Globus pallidus (tissue), 1 donor: Measurements from ENCODE around the gene OTUD3.
"Not testable (repeated sequence)": the region's sequence is repeated elsewhere in the genome, so short reads cannot be mapped to it uniquely, and the experiment has no call there.

Source experiments
- DNase-seq: peaks from one replicate; pipeline ENCODE4 v3.0.0-alpha.2; 2015; ENCODE audit warnings: low spot score

The OTUD3 gene

GRCh38 chr1:19920132-19920710, 38.0 kb downstream of the OTUD3 start:
- DNase-seq: no peak

DNA sequence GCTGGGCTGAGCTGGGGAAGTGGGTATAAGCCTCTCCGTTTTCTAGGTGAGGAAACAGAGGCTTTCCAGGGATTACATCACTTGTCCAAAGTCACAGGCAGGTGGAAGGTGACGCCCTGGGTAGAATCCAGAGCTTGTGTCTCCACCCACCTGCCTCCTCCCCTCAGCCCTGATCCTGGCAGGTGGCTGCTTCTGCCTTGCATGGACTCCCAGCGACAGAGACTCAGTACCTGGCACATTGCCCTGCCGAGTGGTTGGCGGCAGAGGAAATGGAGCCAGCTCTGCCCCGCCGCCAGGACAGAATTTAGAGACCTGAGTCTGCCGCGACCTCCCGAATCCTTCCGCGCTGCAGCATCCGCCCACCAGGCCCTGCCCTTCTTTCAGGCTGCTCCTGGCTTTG, 39.1 kb downstream of the OTUD3 start:
- no peak for DNase-seq

DNA sequence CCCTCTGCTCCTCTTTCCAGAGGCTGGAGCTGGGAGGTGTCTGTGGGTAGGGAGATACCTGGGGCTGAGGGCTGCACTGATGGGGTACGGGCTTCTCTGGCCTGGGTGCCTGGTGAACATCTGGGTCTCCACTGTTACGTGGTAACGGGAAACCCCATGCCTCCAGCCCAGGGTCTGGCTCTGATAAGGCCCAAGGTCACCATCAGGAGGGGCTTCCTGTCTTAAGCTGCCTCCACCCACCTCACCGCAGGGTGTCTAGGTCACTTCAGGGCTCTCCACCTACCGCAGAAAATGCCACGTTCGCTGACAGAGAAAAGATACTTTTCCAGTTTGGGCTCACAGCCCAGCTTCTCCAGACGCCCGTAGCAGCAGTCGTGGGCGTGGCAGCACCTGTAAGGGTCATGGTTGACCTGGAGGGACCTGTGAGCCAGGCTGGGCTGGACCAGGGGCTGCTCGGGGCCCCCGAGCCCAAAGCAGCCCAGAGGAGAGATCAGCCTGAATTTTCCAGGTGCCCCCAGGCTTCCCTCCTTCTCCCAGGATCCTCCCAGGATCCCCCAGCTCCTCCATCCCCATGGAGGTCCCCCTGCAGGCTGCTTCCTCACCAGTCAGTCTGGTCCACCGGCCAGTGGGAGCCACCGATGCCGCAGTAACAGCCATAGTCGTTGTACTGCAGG, 40.0 kb downstream of the OTUD3 start:
- DNase-seq: no peak

DNA sequence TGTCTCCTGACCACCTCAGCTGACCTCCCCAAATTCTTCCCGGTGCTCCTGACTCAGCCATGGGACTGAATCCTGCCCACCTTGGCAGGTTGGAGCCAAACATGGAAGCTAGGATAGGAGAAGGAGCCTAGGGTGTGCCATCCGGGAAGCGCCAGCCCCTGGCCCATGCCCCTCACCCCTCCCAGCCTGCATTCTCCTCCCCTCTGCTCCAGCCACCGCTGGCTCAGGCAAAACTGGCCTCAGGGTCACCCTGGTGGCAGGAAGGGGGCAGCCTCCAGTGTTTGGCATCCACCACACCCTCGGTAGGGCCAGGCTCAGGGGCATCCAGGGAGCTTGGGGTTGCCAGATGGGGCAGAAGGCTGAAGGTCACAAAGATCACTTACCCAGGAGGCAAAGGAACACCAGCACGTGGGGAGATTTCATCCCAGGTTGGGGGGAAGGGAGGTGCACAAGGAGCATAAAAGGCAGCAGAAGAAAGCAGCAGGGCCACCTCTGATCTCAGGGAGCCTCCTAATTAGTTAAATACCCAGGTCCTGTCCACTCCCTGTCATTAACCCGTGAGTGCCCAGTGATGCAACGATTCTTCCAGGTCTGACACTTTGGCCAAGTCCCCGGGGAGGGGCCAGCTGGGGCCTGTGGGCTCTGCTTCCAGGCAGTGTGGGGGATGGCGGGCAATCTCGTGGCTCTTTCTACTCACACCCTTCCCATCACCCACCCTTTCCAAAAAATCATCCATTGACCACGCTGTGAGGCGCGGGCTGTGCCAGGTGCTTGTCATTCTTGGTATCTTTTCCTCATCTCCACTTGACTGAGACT, 41.1 kb downstream of the OTUD3 start, which contains the start of gene PLA2G2E:
PLA2G2E (minus strand) TSS at position 481 of the 816 bp plus-strand sequence; CDS start at position 423, 58 bp downstream.
- no peak for DNase-seq

DNA sequence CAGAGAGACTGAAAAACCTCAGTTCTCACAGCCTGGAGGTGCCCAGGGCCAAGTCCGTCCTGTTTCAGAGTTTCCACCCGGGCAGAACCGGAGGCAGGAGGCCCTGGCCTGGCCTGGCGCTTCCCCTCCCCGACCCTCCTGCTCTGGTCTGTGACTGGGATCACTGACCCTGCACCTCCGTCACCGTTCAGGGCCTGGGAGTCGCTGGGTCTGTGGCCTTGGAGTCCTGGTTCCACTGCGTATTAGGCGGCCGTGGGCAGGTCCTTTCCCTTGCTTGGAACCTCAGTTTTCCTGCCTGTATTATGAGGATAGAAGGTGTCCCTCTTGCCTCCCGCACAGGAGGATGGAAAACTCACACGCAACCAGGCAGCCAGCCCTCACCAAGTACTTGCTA, 41.8 kb downstream of the OTUD3 start:
- DNase-seq: no peak

- DNase-seq: no peak
Measured at GRCh38 chr1:19925342-19926070, 43.3 kb downstream of the OTUD3 start.

- no peak for DNase-seq
Measured at GRCh38 chr1:19926296-19927129, 44.3 kb downstream of the OTUD3 start.

GRCh38 chr1:19927130-19927421, 44.9 kb downstream of the OTUD3 start:
- not testable (repeated sequence) for DNase-seq

DNA sequence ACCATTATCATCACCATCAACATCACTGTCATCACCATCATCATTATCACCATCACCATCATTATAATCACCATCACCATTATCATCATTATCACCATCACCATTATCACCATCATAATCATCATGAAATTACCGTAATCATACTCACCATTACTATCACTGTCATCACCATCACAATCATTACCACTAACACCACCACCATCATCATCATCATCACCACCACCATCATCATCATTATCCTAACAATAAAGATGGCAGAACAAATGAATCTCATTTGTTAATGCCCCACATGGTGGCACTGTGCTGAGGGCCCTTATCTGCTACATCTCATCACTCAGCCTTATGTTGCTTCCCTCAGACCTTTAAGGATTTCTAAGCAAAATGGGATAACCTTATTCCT, 50.7 kb downstream of the OTUD3 start:
- DNase-seq: no peak

DNA sequence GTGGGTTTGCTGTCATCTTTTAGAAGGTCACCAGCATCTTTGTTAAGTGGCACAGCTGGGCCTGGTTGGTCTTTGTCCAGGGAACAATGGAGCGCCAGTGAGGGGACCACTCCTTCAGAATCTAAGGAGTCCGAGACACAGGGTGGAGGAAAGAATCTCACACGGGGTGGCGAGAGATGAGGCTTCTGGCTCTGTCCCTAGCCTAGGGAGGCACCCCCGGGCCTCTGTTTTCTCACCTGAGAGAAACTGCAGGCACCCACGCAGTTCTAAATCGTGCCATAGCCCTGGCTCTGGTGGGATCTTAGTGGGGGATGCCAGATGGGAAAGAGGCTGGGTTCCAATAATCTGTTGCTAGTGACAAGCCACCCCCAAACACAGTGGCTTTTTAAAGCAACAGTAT, 52.1 kb downstream of the OTUD3 start:
- no peak for DNase-seq

DNA sequence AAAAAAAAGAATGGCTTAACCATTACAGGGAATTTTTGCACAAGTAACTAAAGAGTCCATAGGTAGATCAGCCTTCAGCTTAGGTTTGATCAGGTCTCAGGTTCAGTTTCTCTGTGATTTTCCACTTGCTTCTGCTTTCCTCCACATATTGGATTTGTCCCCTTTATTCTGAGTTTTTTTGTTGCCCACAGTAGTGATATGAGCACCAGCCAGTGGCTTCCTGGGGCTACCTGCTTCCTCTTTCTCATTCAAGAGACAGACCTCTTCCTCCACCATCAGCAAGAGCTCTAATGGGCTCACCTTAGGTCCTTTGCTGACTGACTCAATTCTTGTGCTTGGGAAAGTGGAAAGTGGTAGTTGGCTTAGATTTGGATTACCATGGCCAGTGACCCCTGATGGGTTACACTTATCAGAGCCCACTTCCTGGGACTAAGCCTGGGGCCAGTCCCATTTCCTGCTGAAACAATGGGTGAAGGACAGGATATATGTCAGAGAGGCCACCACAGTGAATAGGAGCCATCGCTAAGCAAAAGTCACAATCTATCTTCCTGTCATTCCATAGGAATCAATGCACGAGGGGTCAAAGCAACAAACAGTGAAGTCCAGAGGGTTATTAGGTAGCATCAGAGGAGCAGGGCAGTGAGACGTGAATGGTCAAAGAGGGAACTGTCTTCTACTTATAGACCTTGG, 54.0 kb downstream of the OTUD3 start:
- DNase-seq: no peak

DNA sequence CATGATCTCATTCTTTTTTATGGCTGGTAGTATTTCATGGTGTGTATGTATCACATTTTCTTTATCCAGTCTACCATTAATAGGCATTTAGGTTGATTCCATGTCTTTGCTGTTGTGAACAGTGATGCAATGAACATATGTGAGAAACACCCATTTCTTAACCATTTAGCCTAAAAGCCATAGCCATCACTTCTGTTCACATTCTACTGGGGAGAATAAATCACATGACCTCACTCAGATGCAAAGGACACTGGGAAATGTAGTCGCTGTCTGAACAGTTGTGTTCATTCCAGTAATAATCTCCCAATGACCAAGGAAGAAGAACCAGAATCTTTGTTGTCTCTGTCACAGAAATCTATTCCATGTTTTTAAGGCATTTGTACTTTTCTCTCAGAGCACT, 56.3 kb downstream of the OTUD3 start:
- no peak for DNase-seq

DNA sequence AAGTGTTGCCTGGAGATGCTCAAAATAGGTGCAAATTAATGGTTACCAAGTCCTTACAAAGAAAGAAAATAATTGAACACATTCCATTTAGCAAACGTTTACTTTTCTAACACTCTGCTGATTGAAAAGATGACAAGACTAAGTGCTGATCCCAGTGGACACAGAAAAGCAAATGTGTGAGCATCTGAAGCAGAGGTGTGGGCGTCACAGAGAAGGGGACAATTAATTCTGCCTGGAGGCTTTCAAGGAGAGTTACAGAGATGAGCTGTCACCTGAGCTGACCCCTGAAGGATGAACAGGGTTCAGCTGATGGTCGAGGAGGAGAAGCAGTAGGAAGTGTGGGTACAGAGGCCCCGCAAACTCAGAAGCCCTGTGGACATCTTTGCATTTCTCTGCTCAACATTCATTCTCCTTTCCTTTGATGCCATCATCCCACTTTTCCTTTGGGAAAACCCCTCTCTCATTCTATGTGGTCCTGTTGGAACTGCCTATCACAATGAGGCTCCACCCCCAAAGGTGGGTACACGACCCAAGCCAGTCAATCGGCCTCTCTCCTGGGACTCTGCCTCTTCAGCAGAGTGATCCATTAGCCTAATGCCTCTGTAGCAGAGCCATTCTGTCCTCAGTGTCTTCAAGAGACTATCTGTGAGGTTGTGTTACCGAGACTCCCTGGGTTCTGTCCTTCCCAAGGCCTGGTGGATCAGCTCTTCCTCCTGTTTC, 58.5 kb downstream of the OTUD3 start:
- DNase-seq: no peak

GRCh38 chr1:19941206-19941568, 59.0 kb downstream of the OTUD3 start:
- no peak for DNase-seq

DNA sequence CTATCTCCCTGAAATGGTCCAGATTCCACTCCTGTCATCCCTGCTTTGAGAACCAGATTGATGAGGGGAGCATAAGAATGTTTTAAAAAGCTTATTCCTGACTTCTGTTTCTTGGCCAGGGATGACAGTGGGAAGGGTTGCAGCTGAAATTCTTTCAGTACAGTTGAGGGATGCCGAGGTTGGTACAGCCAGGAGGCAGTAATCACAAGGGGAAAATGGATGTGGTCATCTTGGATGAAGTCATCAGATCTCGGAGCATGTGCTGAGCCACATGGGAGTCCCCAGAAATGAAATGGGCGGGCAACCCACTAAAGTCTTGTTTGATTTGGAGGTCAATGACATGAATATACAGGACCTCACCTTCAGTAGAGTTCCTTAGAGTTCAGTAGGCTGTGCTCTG, 59.9 kb downstream of the OTUD3 start:
- no peak for DNase-seq

- no peak for DNase-seq
Measured at GRCh38 chr1:19942657-19943056, 60.5 kb downstream of the OTUD3 start.

DNA sequence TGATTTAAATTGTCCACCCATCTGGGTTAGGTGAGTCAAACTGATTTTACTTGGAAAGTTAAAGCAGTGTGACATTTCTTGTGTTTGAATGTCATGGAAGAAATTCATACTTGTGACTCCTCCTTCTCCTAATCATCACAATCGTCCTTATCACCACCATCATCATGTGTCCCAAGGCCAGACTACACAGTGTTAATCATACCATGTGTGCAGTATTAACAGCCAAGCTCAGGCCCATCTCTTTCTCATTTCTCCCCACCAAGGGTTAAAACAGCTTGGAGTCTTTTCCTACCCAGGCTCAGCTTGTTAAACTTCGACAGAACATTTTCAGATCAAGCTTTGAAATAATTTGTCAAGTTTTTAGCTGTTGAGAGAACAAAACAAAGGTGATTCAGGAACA, 63.7 kb downstream of the OTUD3 start:
- DNase-seq: no peak

DNA sequence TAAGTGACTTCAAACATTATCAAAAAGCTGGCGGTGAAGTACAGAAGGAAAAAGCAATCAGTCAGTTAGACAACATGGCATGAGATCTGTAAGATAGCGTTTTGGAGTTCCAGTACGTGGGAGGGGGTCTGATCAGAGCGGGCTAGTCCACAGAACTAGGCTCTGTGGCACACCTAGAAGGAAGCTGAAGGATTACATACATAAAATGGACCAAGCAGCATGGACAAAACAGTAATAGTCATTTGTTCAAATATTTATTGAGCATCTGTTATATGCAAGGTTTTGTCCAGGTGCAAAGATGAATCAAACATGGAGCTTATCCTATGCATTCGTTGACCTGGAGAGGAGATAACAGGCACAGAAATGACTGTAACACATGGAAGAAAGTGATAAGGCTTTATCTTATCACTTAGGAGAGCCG, 64.1 kb downstream of the OTUD3 start:
- DNase-seq: no peak

DNA sequence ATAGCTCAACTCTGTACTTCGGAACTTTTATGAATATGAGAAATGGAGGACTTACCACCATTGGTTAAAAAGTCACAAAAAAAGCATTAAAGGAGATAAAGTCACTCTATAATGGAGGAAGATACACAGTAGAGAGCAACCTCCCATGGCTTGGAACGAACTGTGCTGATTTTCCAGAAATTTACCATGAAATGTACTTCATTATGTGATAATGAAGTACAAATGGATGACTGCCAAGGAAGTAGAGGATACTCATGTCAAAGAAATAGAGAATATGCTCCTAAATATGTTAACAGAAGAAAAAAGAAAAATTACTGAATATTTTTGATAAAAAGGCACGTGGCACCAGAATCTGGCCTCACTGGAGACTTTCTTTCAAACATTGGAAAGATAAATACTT, 64.8 kb downstream of the OTUD3 start:
- DNase-seq: no peak

DNA sequence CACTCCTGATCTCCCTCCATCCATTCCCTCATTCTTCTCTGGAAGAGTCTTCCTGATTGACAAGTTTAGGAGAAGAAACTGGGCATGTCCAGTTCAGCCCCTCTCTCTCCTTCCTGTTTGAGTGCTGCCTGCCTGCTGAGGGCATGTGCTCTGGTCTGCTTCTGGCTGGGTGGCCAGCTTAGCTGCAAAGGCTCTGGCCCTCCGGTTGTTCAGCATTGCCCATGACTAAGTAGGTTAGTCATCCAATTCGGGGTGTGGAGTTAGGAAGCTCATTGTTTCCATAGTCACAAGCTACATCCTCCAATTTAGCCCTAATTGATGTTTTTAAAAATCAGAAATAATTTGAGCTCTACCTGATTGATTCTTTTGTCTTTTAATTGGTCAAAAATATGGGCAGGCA, 66.8 kb downstream of the OTUD3 start:
- no peak for DNase-seq

DNA sequence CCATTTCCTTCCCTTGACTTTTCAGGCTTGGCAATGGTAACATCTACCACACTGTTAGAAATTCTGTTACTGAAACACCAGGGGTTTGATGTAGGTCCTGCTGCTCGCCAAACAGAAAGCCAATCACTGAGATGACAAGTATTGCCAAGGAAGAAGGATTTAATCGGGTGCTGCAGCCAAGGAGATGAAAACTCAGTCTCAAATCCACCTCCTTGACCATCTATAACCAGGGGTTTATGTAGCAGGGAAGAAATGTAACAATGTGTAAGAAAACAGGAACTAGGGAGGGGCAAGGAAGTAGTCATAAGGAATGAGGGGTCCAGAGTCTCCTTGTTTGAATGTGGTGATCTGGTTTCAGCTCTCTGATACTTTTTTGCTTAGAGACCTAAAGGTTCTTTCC, 71.9 kb downstream of the OTUD3 start:
- DNase-seq: no peak
